ENCODE measurements around the gene PLXNA4.
A peak's percentile ranks its signal among the peaks of the same experiment; 100 is the strongest.
"Not testable (repeated sequence)": the region's sequence is repeated elsewhere in the genome, so short reads cannot be mapped to it uniquely, and the experiment has no call there.

PLXNA4 gene

DNA sequence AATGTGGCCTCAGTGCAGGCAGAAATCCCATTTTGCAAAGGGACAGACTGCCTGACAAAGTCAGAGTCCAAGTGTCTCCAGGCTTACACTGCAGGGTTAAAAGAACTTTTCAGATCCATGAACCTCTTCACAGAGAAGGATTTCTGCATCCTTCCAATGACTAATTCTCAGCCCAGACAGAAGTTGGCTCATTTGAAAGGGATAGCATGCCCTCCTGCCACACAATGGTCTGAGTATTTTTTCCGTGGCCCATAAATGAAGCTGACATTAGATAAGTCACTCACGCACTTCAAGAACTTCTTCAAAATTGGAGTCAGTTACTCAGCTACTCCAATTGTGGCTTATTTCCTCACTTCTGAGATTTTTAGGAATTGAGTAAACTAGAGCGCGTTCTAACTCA lies 170.2 kb downstream of the PLXNA4 start:
- no peak for DNase-seq

- no peak for DNase-seq
These were observed 172.0 kb downstream of the PLXNA4 start for GRCh38 chr7:132404261-132404660.

GRCh38 chr7:132403465-132404110 lies 172.7 kb downstream of the PLXNA4 start:
- DNase-seq, result no peak

DNA sequence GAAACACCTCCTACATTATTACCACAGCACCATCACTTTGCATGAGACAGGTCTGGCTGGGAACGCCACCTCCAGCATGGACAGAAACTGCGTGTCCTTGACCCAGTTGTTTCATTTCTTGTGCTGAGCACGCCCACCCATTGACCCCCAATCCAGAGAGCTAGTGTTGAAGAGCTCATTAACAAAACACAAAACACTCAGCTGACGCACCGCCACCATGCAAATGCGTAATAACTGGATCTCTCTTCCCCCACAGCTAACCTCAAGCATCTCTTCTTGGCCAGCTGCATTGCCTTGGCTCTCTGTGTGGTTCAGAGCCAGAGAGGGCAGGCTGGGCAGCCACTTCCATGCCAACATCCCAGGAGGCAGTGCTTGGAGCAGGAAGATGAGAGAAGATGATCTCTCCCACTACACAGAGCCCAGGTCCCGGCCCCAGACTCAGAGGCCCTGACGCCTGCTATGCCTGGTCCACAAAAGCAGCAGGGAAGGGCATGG lies 173.5 kb downstream of the PLXNA4 start:
- DNase-seq, result no peak

DNA sequence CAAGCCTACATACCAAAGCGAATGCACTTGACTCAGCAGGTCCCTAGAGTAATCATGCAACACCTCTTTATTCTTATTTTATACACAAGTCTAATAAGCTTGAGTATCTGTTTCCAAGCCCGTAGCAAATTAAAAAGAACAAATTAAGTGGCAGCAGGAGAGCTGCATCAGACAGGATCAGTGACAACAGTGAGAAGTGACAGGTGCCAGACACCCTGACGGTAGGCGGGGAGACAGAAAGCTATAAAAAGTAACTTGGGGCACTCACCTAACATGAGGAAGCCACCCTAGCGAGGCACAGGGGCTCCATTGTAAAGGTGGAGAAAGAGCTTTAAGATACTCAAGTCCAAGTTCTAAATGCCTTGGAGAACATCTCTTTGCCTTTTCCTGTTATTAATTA lies 174.2 kb downstream of the PLXNA4 start:
- DNase-seq, result no peak

DNA sequence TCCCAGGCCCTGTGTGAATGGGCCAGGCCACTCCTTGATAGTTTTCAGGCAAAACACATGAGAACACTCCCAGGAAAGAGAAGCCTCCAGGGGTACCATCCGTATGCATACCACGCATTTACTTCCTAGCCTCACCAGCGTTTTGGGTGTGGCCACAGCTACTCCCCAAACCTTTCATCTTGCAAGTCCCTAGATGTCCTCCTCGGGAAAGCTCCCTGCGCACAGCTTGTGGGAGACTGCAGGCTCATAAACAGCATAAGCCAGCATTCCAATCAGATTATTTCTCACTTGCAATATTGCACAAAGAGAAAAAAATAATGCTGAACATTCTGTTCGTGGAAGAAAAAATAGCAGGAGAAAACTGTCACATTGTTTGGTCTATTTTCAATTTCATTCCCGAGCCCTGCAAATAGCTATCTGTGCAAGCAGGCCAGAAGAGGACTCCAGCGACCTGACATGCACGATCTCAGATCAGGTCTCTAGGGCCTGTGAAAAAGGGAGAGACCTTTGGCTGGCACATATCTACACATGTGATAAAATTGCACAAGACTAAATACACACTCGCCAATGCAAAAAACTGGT lies 175.6 kb downstream of the PLXNA4 start:
- no peak for DNase-seq

- no peak for DNase-seq
These were observed 176.9 kb downstream of the PLXNA4 start for GRCh38 chr7:132399367-132399766.

- DNase-seq, result no peak
These were observed 177.9 kb downstream of the PLXNA4 start for GRCh38 chr7:132398253-132398925.

DNA sequence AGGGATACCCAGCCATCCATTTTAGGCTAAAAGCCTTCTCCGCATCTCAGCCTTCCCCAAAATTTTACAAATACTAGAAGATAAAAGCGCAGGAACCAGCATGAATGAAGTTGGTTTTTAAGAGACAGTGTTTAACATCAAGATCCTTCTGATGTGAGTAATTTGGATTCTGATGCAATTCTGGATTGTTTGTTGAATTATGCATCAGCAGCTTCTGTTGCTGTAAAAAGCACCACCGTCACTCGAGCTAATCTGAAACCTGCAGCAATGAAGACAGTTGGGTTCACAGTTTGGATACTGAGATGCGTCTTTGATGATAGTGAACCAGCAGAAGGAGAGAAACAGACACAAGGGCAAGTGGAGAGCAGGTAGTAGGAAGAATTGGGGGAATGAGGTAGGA lies 179.2 kb downstream of the PLXNA4 start:
- DNase-seq, result no peak

- no peak for DNase-seq
These were observed 180.9 kb downstream of the PLXNA4 start for GRCh38 chr7:132395361-132395760.

DNA sequence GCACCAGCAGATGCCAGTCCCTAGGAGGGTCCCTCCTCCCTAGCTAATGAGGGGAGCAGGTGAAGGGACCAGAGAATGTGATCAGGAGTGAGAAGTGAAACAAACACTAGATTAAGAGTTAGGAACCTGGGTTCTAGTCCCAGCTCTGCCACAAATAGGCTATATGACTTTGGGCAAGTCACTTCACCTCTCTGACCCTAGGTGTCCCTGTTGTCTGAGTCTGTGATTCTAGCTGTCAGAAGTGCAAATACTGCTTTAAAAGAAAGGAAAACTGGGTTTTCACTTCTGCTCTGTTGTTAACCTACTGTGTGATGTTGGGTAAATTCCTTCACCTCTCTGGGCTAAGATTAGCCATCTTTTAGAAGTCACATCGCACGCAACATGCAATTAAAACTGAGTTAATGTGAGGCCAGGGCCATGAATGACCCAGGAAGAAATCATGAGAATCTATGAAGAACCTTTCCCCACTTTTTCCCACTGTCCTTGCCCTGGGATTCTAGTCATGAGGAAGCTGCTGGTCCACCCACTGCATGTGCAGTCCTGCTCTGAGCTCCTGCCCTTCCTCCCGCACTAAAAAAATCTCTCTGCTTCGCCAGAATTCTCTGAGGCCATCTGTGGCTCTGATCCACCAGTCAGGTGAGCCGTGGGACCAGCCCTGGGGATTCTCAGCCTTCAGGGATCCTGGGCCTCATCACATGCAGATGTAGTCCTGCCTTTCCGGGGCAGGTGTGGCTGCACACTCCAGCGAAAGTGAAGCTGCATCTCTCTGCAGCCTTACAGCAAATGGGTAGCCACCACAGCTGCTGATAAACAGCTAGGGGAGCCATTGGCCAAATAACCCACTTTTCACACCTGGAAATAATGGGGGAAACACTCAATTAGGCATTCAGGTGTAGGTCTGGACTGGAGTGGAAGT lies 181.7 kb downstream of the PLXNA4 start:
- DNase-seq, result peak; percentile 78

- DNase-seq, result peak; percentile 95
These were observed 182.4 kb downstream of the PLXNA4 start for GRCh38 chr7:132393789-132394261.

GRCh38 chr7:132392713-132393112 lies 183.6 kb downstream of the PLXNA4 start:
- DNase-seq, result no peak

GRCh38 chr7:132390705-132391104 lies 185.6 kb downstream of the PLXNA4 start:
- no peak for DNase-seq

DNA sequence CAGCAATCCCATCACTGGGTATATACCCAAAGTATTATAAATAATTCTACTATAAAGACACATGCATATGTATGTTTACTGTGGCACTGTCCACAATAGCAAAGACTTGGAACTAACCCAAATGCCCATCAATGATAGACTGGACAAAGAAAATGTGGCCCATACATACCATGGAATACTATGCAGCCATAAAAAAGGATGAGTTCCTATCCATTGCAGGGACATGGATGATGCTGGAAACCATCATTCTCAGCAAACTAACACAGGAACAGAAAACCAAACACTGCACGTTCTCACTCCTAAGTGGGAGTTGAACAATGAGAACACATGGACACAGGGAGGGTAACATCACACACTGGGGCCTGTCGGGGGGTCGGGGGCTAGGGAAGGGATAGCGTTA lies 186.2 kb downstream of the PLXNA4 start:
- DNase-seq, result not testable (repeated sequence)

DNA sequence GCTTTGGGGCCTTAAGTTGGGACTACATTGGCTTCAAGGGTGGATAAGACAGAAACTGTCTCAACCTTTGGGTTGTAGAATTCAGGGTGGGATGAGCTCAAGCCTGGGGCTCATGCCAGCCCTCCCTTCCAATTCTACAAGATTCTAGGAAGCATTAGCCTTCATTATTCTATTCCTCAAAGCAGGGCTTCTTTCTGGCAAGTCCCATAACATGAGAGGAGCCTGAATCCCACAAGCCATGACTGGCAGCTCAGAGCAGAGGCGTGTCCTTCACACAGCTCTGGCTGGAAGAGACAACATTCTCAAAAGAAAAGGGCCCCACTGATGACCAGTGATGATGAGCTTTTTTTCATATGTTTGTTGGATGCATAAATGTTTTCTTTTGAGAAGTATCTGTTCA lies 187.6 kb downstream of the PLXNA4 start:
- no peak for DNase-seq

- DNase-seq, result no peak
These were observed 188.7 kb downstream of the PLXNA4 start for GRCh38 chr7:132387596-132387995.

DNA sequence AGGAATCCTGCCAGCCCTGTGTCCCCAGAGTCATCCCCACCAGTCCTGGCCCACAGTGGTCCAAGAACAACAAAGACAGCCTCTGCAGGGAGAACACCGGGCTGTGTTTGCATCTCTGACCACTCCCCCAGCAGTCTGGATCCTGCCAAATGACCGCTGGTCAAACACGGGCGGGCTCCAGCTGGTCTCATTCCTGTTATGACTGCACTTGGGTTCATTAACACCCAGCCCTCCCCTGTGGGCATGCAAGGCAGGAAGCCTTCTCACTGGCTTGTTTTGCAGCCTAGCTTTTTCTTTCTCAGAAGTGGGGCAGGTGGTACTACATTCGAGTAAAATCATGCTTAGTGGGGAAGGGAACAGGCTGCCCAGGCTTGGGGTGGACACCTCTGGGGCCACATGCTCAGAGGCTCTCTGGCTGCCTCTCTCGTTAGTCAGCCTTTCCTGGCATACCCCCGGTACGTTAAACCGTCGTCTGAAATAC lies 190.0 kb downstream of the PLXNA4 start:
- no peak for DNase-seq

GRCh38 chr7:132383962-132384361 lies 192.3 kb downstream of the PLXNA4 start:
- no peak for DNase-seq

DNA sequence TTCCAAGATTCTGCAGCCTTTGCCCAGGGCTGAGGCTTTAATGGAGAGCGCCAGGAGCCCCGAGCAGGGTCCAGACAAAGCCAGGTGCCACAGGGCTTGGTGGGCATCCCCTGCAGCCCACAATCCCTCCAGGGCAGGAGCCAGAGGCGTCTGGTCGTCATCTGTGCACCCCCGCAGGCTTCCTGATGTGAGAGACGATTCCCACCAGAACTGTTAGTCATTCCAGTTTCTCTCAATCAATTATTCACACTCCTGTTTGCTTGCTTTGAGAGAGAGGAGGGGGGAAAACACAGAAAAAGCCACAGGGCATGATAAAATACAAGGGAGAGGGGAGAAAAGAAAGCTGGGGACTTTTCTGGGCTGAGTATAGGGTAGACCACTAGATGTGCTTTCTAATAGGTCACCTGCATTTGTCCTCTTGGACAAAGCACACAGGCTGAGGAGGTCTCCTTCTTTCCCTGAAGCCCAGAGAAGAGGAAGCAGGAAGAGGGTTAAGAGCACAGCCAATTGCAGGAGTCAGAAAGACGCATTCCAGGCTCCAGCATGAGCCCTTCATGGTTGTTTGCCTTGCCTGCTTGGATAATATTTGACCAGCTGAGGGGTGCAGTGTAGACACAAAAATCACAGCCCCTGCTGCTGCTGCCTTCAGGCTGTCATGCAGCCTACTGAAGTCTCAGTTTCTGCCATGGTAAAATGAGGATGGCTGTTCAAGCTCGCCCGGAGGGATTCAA lies 194.4 kb downstream of the PLXNA4 start:
- DNase-seq, result no peak

- DNase-seq, result no peak
These were observed 196.2 kb downstream of the PLXNA4 start for GRCh38 chr7:132380059-132380458.

- no peak for DNase-seq
These were observed 197.0 kb downstream of the PLXNA4 start for GRCh38 chr7:132379292-132379691.
